Breast epithelium (tissue), 3 donors: ENCODE results near the gene ICAM4.

ENCODE experiments used
- POLR2A ChIP-seq: fragments of 450-650 bp; IDR thresholded peaks from one replicate; pipeline ENCODE4 v1.6.1; 2016; ENCODE audit warnings: antibody characterized with exemption, mild to moderate bottlenecking, moderate library complexity
- POLR2AphosphoS5 ChIP-seq, 3 donors: sonication (generic); formaldehyde crosslinking; IDR thresholded peaks; one replicate each; pipeline ENCODE4 v1.6.1; 2017; ENCODE audit warnings: antibody characterized with exemption in 3 of 3
- TF ChIP-seq, protein P1 (sequence below), 3 donors: fragments of 450-650 bp; IDR thresholded peaks; one replicate each; pipeline ENCODE4 v1.5.1; 2016 to 2017; ENCODE audit warnings: antibody characterized with exemption in 3 of 3, mild to moderate bottlenecking in 3 of 3, moderate library complexity in 3 of 3

DNA sequence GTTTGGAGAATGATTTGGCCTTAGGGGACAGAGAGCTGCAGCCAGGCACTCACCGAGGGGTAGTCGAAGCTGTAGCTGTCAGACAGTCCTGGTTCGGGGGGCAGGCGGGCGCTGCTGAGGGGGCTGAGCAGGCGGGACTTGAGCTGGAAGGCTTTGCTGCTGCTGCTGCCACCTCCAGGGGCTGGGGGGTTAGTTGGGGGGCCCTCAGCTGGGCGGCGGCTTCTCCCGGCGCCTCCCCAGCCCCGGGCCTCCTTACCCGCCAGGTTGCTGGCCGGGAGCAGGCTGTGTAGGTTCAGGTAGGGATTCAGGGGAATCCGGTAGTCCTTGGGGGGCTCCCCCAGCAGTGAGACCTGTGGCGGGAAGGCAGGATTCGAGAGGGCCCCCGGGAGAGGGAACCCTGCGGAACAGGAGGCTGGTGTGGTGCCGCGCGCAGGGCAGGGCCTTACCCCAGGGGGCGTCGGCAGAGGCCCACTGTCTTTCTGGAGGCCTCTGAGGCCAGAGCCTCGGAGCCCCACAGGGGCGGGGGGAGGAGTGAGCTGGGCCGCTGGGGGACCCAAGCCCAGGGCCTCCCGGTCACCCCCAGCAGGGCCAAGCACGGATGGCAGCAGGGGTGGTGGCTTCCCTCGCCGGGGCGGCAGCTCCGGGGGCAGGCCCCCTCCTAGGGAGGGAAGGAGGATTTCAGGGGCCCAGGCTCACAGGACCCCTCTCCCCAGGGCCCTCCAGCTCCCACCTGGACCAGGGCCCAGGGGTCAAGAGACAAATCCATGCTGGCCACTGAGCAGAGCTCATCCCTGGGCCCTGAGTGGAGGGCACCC lies 34.1 kb downstream of the ICAM4 start:
- TF ChIP-seq, protein P1, sequence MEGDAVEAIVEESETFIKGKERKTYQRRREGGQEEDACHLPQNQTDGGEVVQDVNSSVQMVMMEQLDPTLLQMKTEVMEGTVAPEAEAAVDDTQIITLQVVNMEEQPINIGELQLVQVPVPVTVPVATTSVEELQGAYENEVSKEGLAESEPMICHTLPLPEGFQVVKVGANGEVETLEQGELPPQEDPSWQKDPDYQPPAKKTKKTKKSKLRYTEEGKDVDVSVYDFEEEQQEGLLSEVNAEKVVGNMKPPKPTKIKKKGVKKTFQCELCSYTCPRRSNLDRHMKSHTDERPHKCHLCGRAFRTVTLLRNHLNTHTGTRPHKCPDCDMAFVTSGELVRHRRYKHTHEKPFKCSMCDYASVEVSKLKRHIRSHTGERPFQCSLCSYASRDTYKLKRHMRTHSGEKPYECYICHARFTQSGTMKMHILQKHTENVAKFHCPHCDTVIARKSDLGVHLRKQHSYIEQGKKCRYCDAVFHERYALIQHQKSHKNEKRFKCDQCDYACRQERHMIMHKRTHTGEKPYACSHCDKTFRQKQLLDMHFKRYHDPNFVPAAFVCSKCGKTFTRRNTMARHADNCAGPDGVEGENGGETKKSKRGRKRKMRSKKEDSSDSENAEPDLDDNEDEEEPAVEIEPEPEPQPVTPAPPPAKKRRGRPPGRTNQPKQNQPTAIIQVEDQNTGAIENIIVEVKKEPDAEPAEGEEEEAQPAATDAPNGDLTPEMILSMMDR (IDR thresholded peaks at IDR 0.05), result no peak
- TF ChIP-seq POLR2A (no peak), POLR2AphosphoS5 (IDR thresholded peaks at IDR 0.05) (no peak)
